Type B pancreatic cell (in vitro differentiated cells): ENCODE data around the gene DDX49. TPM values are rescaled to one million over a fixed set of nuclear protein-coding genes. Genes with fewer than 3 reads are reported as not detected.
A peak's percentile ranks its signal among the peaks of the same experiment; 100 is the strongest.

ENCODE experiments used
- DNase-seq: peaks from one replicate; pipeline ENCODE4 v3.0.0; 2021; ENCODE audit warnings: mixed read lengths; ENCODE audit not compliant: unreplicated experiment; ENCODE audit errors: extremely low spot score
- H3K27ac Mint-ChIP-seq: 2 replicates; pipeline ENCODE4 v1.8.0; 2021; ENCODE audit warnings: mild to moderate bottlenecking, mixed read lengths
- H3K27me3 Mint-ChIP-seq: 2 replicates; pipeline ENCODE4 v1.8.0; 2021; ENCODE audit warnings: mixed read lengths
- H3K36me3 Mint-ChIP-seq: 2 replicates; pipeline ENCODE4 v1.8.0; 2021; ENCODE audit warnings: mixed read lengths
- H3K4me1 Mint-ChIP-seq: one replicate; pipeline ENCODE4 v1.8.0; 2021; ENCODE audit warnings: mixed read lengths; ENCODE audit not compliant: unreplicated experiment
- H3K4me3 Mint-ChIP-seq: 2 replicates; pipeline ENCODE4 v1.8.0; 2021; ENCODE audit warnings: mild to moderate bottlenecking, mixed read lengths
- H3K9me3 Mint-ChIP-seq: 2 replicates; pipeline ENCODE4 v1.8.0; 2021; ENCODE audit warnings: mixed read lengths
- total RNA-seq: library from RNA; stranded (reverse); gene quantifications from 2 replicates; pipeline ENCODE4 v1.2.1, GENCODE V29; 2021; ENCODE audit warnings: low replicate concordance
- TF ChIP-seq, protein P1 (sequence below): fragments of 200-600 bp; sonication (generic); conservative IDR thresholded peaks from 2 replicates; pipeline ENCODE4 v1.5.0; 2021; ENCODE audit warnings: antibody characterized with exemption, mild to moderate bottlenecking

DDX49 gene
- total RNA-seq, 1 donor from 2014 or later: 58.3 TPM

DNA sequence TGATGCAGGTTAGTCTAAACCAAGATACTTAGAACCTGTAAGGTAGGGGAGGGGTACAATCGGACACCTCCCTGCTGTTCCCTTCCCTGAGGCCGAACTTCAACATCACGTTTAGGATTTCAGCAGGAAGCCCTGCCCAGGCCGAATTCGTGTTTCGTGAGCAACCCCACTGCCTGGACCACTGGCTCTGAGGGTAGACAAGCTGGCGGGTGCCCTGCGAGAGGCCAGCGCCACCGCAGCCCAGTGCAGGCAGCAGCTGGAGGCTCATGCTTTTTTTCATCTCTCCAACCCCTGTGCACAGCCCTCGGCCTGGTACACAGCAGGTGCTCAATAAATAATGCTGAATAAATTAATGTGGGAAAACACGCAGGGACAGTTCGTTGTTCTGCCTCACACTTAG, 13.8 kb downstream of the DDX49 start:
- no peaks in the 10 kb centered on the region for H3K9me3 Mint-ChIP-seq
- H3K4me3 Mint-ChIP-seq: no peak overlapping the region
- TF ChIP-seq, protein P1, sequence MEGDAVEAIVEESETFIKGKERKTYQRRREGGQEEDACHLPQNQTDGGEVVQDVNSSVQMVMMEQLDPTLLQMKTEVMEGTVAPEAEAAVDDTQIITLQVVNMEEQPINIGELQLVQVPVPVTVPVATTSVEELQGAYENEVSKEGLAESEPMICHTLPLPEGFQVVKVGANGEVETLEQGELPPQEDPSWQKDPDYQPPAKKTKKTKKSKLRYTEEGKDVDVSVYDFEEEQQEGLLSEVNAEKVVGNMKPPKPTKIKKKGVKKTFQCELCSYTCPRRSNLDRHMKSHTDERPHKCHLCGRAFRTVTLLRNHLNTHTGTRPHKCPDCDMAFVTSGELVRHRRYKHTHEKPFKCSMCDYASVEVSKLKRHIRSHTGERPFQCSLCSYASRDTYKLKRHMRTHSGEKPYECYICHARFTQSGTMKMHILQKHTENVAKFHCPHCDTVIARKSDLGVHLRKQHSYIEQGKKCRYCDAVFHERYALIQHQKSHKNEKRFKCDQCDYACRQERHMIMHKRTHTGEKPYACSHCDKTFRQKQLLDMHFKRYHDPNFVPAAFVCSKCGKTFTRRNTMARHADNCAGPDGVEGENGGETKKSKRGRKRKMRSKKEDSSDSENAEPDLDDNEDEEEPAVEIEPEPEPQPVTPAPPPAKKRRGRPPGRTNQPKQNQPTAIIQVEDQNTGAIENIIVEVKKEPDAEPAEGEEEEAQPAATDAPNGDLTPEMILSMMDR: no peak
- H3K4me1 Mint-ChIP-seq: no peaks in the 10 kb centered on the region
- peaks cover 10% of the 10 kb centered on the region for H3K36me3 Mint-ChIP-seq
- no peak overlapping the region for H3K27ac Mint-ChIP-seq
- no peaks in the 10 kb centered on the region for H3K27me3 Mint-ChIP-seq
- DNase-seq: no peak

DNA sequence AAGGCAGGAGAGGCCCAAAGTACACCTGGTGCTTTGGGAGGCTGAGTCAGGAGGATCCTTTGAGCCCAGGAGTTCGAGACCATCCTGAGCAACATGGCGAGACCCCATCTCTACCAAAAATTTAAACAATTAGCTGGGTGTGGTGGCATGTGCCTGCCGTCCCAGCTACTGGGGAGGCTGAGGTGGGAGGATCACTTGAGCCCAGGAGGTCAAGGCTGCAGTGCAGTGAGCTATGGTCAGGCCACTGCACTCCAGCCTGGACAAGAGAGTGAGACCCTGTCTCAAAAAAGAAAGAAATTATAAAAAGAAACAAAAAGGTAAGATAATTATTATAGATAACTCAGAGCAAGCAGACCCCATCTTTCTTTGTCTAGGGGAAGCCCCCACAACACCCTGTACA, 19.6 kb downstream of the DDX49 start:
- no peak overlapping the region for H3K27ac Mint-ChIP-seq

DNA sequence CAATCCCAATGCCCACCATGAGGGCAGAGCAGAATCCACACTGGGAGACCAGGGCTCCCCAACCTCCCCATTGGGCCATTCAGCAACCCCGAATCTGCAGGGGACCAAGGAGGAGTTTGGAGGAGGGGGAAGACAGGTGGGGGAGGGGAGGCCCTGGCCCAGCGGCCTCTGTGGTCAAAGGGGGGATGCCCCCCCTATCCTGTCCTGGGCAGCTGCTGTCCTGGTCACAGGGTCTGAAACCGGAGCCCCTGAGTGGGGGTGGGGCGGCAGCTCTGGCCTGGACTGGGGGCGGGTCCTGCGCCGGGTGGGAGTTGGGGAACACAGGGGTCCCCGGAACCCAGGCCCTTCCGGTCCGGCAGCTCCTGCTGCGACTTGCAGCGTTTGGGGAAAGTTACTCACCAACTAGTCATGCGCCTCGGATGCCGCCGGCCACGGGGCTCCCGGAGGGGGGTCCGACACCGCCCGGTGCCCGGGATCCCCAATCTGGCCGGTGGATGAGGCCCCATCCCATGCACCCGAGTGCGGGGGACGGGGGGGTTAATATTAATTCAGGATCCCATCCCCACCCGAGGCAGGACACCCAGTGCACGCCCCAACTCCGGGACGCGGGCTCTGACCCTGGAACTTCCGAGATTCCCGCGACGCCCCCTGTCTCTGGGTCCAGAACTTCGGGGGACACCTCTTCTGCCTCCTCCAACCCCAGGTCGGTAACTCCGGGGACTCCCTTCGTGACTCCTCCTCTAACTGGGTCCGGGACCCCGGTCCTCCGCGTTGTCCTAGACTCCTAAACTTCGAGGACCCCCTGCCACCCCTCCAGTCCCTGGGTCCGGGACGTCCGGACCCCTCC, 20.6 kb downstream of the DDX49 start:
- TF ChIP-seq, protein P1: no peak
- Mint-ChIP-seq H3K4me1 (no peaks in the 10 kb centered on the region), H3K4me3 (peak overlapping the region; percentile 89), H3K36me3 (peaks cover 4% of the 10 kb centered on the region), H3K9me3 (no peaks in the 10 kb centered on the region), H3K27ac (peak overlapping the region; percentile 34), H3K27me3 (no peaks in the 10 kb centered on the region)
- no peak for DNase-seq

More for the DNA sequence above, 19.6 kb downstream of the DDX49 start:
- H3K4me3 Mint-ChIP-seq: peak overlapping the region; percentile 89
- H3K27me3 Mint-ChIP-seq: no peaks in the 10 kb centered on the region
- DNase-seq: no peak
- H3K4me1 Mint-ChIP-seq: no peaks in the 10 kb centered on the region
- H3K9me3 Mint-ChIP-seq: no peaks in the 10 kb centered on the region
- TF ChIP-seq, protein P1: no peak
- H3K36me3 Mint-ChIP-seq: peaks cover 7% of the 10 kb centered on the region

DNA sequence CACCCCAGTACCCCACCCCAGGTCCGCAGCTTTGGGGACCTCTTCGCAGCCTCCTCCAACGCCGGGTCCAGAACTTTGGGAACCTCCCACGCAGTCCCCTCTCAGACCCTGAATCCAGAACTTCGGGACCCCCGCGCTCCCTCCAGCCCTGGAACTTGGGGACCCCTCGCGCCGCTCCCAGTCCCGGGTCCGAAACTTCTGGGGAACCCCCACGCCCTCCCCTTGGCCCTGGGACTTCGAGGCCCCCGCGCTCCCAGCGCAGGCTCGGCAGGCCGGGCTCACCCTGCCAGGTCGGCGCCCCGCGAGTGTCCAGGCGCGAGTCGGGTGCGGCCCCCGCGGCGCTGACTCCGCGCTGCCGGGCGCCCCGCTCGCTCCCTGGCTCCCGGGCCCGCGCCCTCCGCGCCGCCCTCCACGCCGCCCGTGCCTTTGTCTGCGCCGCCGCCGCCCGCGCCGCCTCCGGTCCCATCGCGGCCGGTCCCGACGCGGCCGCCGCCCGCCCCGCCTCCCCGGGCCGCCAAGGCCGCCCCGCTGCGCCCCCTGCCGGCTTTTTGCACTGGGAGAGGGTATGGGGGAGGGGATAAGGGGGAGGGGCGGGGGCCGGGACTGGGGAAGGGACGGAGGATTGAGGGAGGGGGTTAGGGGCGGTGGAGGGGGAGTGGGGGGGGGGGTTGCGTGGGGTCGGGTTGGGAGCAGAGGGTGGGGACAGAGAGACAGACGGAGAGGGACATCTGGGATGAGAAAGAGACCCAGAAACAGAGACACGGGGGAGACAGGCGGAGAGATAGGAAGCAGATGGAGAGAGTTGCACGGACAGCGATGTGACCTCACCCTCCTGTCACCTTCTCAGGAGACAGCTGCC, 21.5 kb downstream of the DDX49 start, which contains the start of gene HOMER3:
Gene HOMER3 (minus strand): TSS at position 449 of the 859 bp plus-strand sequence. CDS start 2,235 bp downstream, outside the sequence.
- peak within 1 kb of the TSS; percentile 89 for H3K4me3 Mint-ChIP-seq
- no peaks in the 10 kb centered on the region for H3K9me3 Mint-ChIP-seq
- TF ChIP-seq, protein P1: peak; percentile 40
- H3K4me1 Mint-ChIP-seq: no peaks in the 10 kb centered on the region
- no peak within 1 kb of the TSS for H3K27ac Mint-ChIP-seq
- DNase-seq: peak; percentile 85
- peaks cover 4% of the 10 kb centered on the region for H3K36me3 Mint-ChIP-seq
- no peaks in the 10 kb centered on the region for H3K27me3 Mint-ChIP-seq

DNA sequence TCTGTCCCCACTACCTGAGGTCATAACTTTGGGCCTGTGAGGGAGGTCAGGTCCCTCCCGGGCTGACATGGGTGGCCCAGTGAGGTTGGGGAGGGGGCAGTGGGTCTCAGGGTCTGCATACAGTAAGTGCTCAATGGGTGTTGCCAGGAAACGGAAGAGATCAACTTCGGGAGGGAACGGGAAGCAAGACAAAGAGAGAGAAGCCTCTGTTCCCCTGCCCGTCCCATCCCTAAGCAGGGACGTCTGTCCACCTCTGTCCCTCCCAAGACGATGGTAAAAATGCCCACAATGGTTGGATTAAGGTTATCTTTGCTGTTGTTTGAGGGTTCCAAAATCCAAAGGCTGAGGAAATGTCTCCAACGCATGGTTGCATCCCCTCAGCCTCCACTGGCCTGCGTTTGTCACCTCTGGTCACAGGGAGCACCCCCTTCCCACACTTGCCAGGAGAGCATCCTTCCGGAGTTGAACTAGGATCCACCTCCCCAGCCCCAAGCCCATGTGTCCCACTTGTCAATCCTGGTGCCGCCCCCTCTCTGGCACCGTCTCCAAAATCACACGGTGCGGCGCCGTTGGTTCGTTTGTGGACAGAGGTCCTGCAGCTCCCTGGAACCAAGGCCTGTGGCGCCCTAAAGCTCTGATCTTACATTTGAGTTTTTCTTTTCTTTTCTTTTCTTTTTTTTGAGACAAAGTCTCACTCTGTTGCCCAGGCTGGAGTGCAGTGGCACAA, 22.3 kb downstream of the DDX49 start:
- H3K36me3 Mint-ChIP-seq: peaks cover 4% of the 10 kb centered on the region
- H3K4me1 Mint-ChIP-seq: no peaks in the 10 kb centered on the region
- H3K9me3 Mint-ChIP-seq: no peaks in the 10 kb centered on the region
- no peak overlapping the region for H3K27ac Mint-ChIP-seq
- peak overlapping the region; percentile 65 for H3K4me3 Mint-ChIP-seq
- peaks cover 4% of the 10 kb centered on the region for H3K27me3 Mint-ChIP-seq
- no peak for DNase-seq
- TF ChIP-seq, protein P1: no peak
